Heart left ventricle (tissue), 13 donors: ENCODE measurements around the gene LAMA3.

Experiments used
- POLR2A ChIP-seq, 2 donors: fragments of 450-650 bp; IDR thresholded peaks; one replicate each; pipeline ENCODE4 v1.6.1; 2017; ENCODE audit warnings: antibody characterized with exemption in 2 of 2, mild to moderate bottlenecking in 2 of 2, moderate library complexity in 2 of 2
- TF ChIP-seq, protein P1 (sequence below), 12 donors: fragments of 200-600 bp; sonication (generic) in 4 of 12; IDR thresholded peaks; one replicate each; pipeline versions ENCODE4 v1.5.0 to v1.8.0; 2018 to 2022; ENCODE audit warnings: antibody characterized with exemption in 12 of 12, mild to moderate bottlenecking in 5 of 12
- donor health status: ischemic (EF 13 %, LVEDD 7.1; RV severe dilation, severe dysfunction).
- donor health status: DM: no; HTN: yes; CAD: no.
- donor health status: DM: no; HTN: no; CAD: no.
- donor health status: ischemic (EF 25% LVEDD 6.9; RV normal size, moderate dysfunction).
- donor health status: ischemic (EF 25% LVEDD 5.7; RV mildly dilated, moderate dysfunction).
- donor health status: ischemic (EF 35%, LVEDD 5.7; RV mildly dilated, moderate dysfunction).
- donor health status: nonischemic (EF 11% LVEDD 7.7; RV severe dilation, severe dysfunction).
- donor health status: DM: yes; HTN: yes; CAD: no.
- donor health status: PGD.
- donor health status: ischemic (EF 29% LVEDD 5.4; RV normal size, mild dysfunction).
- donor health status: nonischemic (EF 23%, LVEDD 6.1; RV moderate dilation, normal function).

DNA sequence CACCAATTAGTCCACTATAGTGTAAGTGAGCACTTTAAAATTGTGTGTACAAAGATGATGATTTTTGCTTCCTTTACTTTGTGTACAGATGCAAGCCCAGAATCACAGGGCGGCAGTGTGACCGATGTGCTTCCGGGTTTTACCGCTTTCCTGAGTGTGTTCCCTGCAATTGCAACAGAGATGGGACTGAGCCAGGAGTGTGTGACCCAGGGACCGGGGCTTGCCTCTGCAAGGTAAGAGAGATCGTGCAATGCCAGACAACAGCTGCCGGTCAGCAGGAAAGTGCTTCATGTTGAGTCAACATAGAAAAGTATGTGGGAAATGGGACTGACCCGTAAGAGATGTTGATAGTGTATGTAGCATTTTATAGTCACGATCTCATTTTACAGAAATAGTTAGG is 168.5 kb downstream of the LAMA3 start:
- TF ChIP-seq, protein P1, sequence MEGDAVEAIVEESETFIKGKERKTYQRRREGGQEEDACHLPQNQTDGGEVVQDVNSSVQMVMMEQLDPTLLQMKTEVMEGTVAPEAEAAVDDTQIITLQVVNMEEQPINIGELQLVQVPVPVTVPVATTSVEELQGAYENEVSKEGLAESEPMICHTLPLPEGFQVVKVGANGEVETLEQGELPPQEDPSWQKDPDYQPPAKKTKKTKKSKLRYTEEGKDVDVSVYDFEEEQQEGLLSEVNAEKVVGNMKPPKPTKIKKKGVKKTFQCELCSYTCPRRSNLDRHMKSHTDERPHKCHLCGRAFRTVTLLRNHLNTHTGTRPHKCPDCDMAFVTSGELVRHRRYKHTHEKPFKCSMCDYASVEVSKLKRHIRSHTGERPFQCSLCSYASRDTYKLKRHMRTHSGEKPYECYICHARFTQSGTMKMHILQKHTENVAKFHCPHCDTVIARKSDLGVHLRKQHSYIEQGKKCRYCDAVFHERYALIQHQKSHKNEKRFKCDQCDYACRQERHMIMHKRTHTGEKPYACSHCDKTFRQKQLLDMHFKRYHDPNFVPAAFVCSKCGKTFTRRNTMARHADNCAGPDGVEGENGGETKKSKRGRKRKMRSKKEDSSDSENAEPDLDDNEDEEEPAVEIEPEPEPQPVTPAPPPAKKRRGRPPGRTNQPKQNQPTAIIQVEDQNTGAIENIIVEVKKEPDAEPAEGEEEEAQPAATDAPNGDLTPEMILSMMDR (IDR thresholded peaks at IDR 0.05), result no peak
- no peak for TF ChIP-seq POLR2A (IDR thresholded peaks at IDR 0.05)
